Thymus (tissue), 14 donors: Measurements from ENCODE around the gene ZNF142. TPM values are rescaled to one million over a fixed set of nuclear protein-coding genes. Genes with fewer than 3 reads are reported as not detected.
A peak's percentile ranks its signal among the peaks of the same experiment; 100 is the strongest.
"Not testable (repeated sequence)": the region's sequence is repeated elsewhere in the genome, so short reads cannot be mapped to it uniquely, and the experiment has no call there.

ENCODE experiments used
- DNase-seq, 9 donors: peaks; one replicate each; pipeline ENCODE4 v3.0.0-alpha.2; 2013; ENCODE audit warnings: low spot score in 9 of 9, low read depth in 6 of 9, missing footprints in 1 of 9
- H3K27ac ChIP-seq, 2 donors: one replicate each; pipeline ENCODE4 v1.5.1; 2013; ENCODE audit warnings: control low read depth in 1 of 2, low read depth in 1 of 2, low read length in 1 of 2, mild to moderate bottlenecking in 1 of 2, moderate library complexity in 1 of 2
- H3K27me3 ChIP-seq, 2 donors: one replicate each; pipeline ENCODE4 v1.5.1; 2013; ENCODE audit warnings: low read length in 1 of 2; ENCODE audit not compliant: control insufficient read depth in 2 of 2, insufficient read depth in 1 of 2
- H3K36me3 ChIP-seq, 2 donors: one replicate each; pipeline ENCODE4 v1.5.1; 2013; ENCODE audit warnings: low read length in 1 of 2, mild to moderate bottlenecking in 1 of 2, moderate library complexity in 1 of 2; ENCODE audit not compliant: control insufficient read depth in 2 of 2, insufficient read depth in 2 of 2
- H3K4me1 ChIP-seq, 2 donors: one replicate each; pipeline ENCODE4 v1.5.1; 2013; ENCODE audit warnings: low read length in 2 of 2; ENCODE audit not compliant: control insufficient read depth in 2 of 2, insufficient read depth in 2 of 2
- H3K4me3 ChIP-seq, 2 donors: one replicate each; pipeline ENCODE4 v1.5.1; 2013; ENCODE audit warnings: low read length in 2 of 2, control low read depth in 1 of 2, mild to moderate bottlenecking in 1 of 2
- H3K9me3 ChIP-seq, 2 donors: one replicate each; pipeline ENCODE4 v1.5.1; 2013; ENCODE audit warnings: low read length in 1 of 2, mild to moderate bottlenecking in 1 of 2; ENCODE audit not compliant: control insufficient read depth in 2 of 2, insufficient read depth in 1 of 2
- WGBS: extraction: QIAGEN DNeasy Blood & Tissue Kit; methylation state at CpG from one replicate; pipeline ENCODE4 v1.1.7; 2013; 5-methylcytosine and 5-hydroxymethylcytosine counted together
- long read RNA-seq, 10 donors: transcript quantifications; one replicate each; lab custom pipeline, GENCODE V29; 2026
- polyA plus RNA-seq: library from polyadenylated mRNA; stranded (reverse); fragments of 200-250 nt; gene quantifications from one replicate; pipeline ENCODE4 v1.2.3, GENCODE V29; 2013
- total RNA-seq: library from RNA; stranded (reverse); fragments of 120-200 nt; gene quantifications from one replicate; pipeline ENCODE4 v1.2.4, GENCODE V29; 2013
- donor health status: healthy.

Gene ZNF142
- total RNA-seq (5.1 TPM), polyA plus RNA-seq (6.7 TPM)
- long read RNA-seq, donor 1: 0 reads
- long read RNA-seq, donor 2: 0 reads
- long read RNA-seq, donor 3, partial matches to known transcripts: 17 of 17 reads
- long read RNA-seq, donor 3, other reads (novel, unspliced or antisense): 0 of 17 reads
- long read RNA-seq, donor 4: 0 reads
- long read RNA-seq, donor 5: 0 reads
- long read RNA-seq, donor 6: 0 reads
- long read RNA-seq, donor 7: 0 reads
- long read RNA-seq, donor 8: 0 reads
- long read RNA-seq, donor 9: 0 reads
- long read RNA-seq, donor 10: 0 reads

GRCh38 chr2:218659258-218659987 lies at the start of gene ZNF142, which contains the start of gene BCS1L:
TSS of gene ZNF142 (minus strand) at chr2:218659623. CDS start at chr2:218656429, 3,194 bp downstream.
TSS of gene BCS1L (plus strand) at chr2:218659683. CDS start at chr2:218660988, 1,305 bp downstream.
- H3K4me3 ChIP-seq: peak within 1 kb of the TSS; percentile 77 to 79
- peaks cover 0 to 1% of the 10 kb centered on the region in 2 donors for H3K9me3 ChIP-seq
- H3K4me1 ChIP-seq: peaks cover 3 to 11% of the 10 kb centered on the region in 2 donors
- H3K27me3 ChIP-seq: no peaks in the 10 kb centered on the region
- H3K36me3 ChIP-seq: peaks cover 40 to 51% of the 10 kb centered on the region in 2 donors
- WGBS: under 1% methylated on average over 49 of the region's 49 CpGs
- peak; percentile 81 to 95 (median 87) for DNase-seq
- peak within 1 kb of the TSS; percentile 19 to 69 for H3K27ac ChIP-seq

GRCh38 chr2:218708086-218708485 lies 48.7 kb upstream of the ZNF142 start:
- H3K4me3 ChIP-seq: no peak overlapping the region
- DNase-seq: no peak
- no peaks in the 10 kb centered on the region for H3K9me3 ChIP-seq
- H3K36me3 ChIP-seq: no peaks in the 10 kb centered on the region
- H3K27me3 ChIP-seq: no peaks in the 10 kb centered on the region
- H3K4me1 ChIP-seq: peaks cover 3 to 4% of the 10 kb centered on the region in 2 donors
- 97% methylated on average over 4 of the region's 4 CpGs for WGBS
- H3K27ac ChIP-seq: no peak overlapping the region

GRCh38 chr2:218703341-218703740 lies 43.9 kb upstream of the ZNF142 start:
- H3K36me3 ChIP-seq: peaks cover 0 to 6% of the 10 kb centered on the region in 2 donors
- 95% methylated on average over 4 of the region's 4 CpGs for WGBS
- H3K27ac ChIP-seq: no peak overlapping the region

GRCh38 chr2:218701806-218702205 lies 42.4 kb upstream of the ZNF142 start:
- 97% methylated on average over 2 of the region's 2 CpGs for WGBS
- no peaks in the 10 kb centered on the region for H3K4me1 ChIP-seq
- H3K36me3 ChIP-seq: peaks cover 0 to 6% of the 10 kb centered on the region in 2 donors
- no peak overlapping the region for H3K4me3 ChIP-seq
- DNase-seq: no peak
- H3K9me3 ChIP-seq: no peaks in the 10 kb centered on the region
- no peak overlapping the region for H3K27ac ChIP-seq
- no peaks in the 10 kb centered on the region for H3K27me3 ChIP-seq

More at GRCh38 chr2:218703341-218703740, 43.9 kb upstream of the ZNF142 start:
- H3K9me3 ChIP-seq: no peaks in the 10 kb centered on the region
- H3K27me3 ChIP-seq: no peaks in the 10 kb centered on the region
- H3K4me1 ChIP-seq: no peaks in the 10 kb centered on the region
- DNase-seq: no peak
- no peak overlapping the region for H3K4me3 ChIP-seq

GRCh38 chr2:218698885-218699284 lies 39.5 kb upstream of the ZNF142 start:
- no peaks in the 10 kb centered on the region for H3K27me3 ChIP-seq
- no peaks in the 10 kb centered on the region for H3K4me1 ChIP-seq
- no peak for DNase-seq
- H3K36me3 ChIP-seq: peaks cover 0 to 6% of the 10 kb centered on the region in 2 donors
- 97% methylated on average over 8 of the region's 8 CpGs for WGBS
- no peak overlapping the region for H3K4me3 ChIP-seq
- H3K9me3 ChIP-seq: no peaks in the 10 kb centered on the region
- no peak overlapping the region for H3K27ac ChIP-seq

- no peak overlapping the region for H3K27ac ChIP-seq
- no peaks in the 10 kb centered on the region for H3K4me1 ChIP-seq
- H3K9me3 ChIP-seq: no peaks in the 10 kb centered on the region
- no peak overlapping the region for H3K4me3 ChIP-seq
- peaks cover 0 to 7% of the 10 kb centered on the region in 2 donors for H3K36me3 ChIP-seq
- WGBS: 98% methylated on average over 3 of the region's 3 CpGs
- DNase-seq: no peak
- no peaks in the 10 kb centered on the region for H3K27me3 ChIP-seq
These were observed 35.2 kb upstream of the ZNF142 start for GRCh38 chr2:218694405-218695145.

- Histone ChIP-seq H3K27ac (no peak overlapping the region), H3K27me3 (no peaks in the 10 kb centered on the region), H3K4me1 (no peaks in the 10 kb centered on the region), H3K4me3 (no peak overlapping the region), H3K36me3 (peaks cover 0 to 4% of the 10 kb centered on the region in 2 donors), H3K9me3 (no peaks in the 10 kb centered on the region)
- DNase-seq: no peak
These were observed 31.8 kb upstream of the ZNF142 start for GRCh38 chr2:218691234-218691633.

GRCh38 chr2:218687400-218688060 lies 28.1 kb upstream of the ZNF142 start:
- not testable (repeated sequence) for H3K4me1 ChIP-seq, H3K27me3 ChIP-seq, H3K36me3 ChIP-seq, H3K4me3 ChIP-seq, H3K9me3 ChIP-seq, H3K27ac ChIP-seq
- 38% methylated on average over 5 of the region's 5 CpGs for WGBS
- peak in 6 of 9 donors; percentile 22 to 68 (median 27) for DNase-seq
